CD4-positive, alpha-beta T cell treated with Interleukin-6 at 100 ng/mL for 8 hours (primary cell): Measurements from ENCODE around the gene CRABP2.

ENCODE experiments used
- DNase-seq: peaks from one replicate; pipeline ENCODE4 v3.0.0-alpha.2; 2020; ENCODE audit warnings: mixed read lengths, low spot score

CRABP2 gene

DNA sequence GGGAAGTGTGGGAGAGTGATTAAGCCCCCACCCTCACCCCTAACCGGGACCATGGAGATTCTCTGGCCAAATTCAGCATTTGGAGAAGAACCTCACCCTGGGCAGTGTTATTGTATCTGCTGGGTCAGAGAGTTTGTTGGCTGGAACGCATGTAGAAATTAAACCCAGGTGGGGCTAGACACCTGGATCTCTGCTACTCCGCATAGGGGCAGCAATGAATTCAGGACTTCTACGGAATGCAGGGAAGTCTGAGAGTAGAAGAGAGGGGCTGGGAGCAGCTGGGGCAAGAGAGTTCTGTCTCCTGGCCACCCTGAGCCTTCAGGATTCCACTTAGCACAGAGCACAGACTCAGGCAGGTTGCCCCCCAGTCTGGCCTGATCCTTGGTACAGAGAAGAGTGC is 3.6 kb upstream of the CRABP2 start:
- no peak for DNase-seq

DNA sequence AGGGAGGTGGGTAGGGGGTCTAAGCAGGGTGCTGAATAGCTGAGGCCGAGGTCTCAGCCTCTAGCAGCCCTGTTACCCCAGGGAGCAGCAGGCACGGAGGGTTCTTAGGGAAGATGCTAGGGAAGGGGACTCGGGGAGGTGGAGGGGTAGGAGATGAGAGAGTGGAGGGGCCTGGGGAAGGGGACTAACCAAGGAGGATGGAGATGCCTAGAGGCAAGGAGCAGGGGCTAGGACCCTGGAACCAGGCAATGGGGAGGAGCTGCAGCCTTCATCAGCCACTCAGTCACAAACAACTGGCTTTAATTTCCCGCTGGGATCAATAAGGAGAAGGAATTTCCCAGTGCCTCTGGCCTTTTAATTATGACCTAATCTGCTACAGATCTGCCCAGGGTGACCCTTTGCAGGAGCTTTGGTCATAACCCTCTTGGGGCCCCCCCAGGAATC is 2.9 kb upstream of the CRABP2 start:
- no peak for DNase-seq

DNA sequence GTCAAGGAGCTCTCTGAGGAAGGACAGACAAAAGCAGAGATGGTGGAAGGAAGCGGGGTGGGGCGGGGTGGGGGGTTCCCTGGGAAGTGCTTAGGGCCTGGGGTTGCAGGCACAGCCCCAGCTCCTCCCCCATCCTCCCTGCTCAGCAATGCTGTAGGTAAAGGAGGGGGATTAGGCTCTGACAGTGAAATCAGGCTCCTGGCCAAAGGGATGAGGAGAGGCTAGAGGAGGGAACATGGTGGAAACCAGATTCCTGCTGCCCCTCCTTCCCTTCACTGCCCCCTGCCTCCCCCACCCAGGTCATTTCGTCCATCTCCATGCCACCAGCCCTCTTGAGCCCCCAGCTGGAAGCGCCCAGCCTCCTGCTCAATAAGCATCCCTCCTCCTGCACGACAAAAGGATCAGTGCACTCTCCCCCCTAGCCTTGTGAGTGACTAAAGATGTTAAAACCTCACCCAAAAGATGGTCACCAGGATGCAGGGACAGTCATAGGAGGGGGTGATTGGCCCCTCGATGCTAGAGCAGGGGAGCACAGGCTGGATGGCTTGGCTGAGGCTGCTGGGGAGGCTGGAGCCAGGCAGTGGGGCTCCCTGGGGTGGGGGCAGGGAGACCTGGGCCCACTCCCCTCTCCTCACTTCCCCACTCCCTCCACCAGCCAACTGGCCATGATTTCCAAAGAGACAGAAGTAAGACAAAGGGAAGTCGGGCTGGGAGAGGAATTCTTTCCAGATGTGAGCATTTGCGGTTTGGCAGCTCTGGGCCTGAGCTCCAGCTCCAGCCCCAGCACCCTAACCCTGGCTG is 2.2 kb upstream of the CRABP2 start:
- DNase-seq: no peak

GRCh38 chr1:156706657-156707416 is 1.5 kb upstream of the CRABP2 start:
- no peak for DNase-seq

DNA sequence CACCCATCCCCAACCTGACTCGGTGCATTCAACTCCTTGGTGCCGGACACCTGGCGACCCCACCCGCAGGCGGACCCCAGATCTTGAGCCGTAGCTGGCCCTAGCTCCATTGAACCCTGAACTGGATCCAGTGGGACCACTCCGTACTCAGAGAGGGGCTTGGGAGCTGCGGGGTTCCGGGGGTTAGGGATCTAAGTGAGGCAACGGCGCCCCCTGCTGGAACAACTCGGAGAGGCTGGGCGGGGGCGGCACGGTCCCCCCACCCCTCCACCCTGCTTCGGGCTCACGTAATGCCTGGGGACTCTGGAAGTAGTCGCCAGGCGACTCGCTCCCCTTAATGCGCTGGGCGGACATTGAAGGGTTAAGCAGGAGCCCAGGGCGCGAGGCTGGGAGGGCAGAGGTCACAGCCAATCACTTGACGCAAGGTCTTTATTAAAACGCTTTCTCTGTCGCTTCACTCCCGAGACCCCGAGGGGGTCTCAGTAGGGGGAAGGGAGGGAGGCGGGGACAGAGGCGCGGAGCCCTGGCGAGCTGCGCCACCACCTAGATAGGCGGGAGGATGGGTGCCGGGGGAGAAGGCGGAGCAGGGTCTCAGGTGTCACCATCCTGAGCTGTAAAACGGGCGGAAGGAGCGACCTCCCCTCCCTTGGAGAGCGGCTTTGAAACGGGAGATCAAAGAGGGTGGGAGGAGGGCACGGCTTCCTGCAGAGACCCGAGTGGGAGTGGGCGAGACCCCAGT is 704 bp upstream of the CRABP2 start:
- peak; percentile 55 for DNase-seq

DNA sequence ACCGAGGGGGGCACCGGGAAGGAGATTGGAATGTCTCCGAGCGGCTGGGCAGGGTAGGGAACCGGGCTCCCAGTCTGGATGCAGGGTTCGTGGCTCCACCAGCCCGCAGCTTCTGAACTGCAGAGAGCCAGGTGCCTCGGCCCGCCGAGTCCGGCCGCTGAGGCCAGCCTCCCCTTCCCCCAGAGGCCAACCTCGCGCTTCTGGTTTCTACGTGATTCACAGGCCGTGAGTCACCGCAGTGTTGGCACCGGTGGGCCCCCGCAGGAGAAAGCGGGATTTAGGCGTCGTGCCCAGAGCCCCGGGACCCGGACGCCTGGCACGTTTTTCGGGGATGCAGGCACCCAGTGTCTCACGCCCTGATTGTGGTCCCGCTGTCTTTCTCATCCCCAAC is 458 bp downstream of the CRABP2 start:
- no peak for DNase-seq

- no peak for DNase-seq
Observed at GRCh38 chr1:156704166-156704711, 1.1 kb downstream of the CRABP2 start.

GRCh38 chr1:156703741-156704140 is 1.6 kb downstream of the CRABP2 start:
- DNase-seq: no peak

DNA sequence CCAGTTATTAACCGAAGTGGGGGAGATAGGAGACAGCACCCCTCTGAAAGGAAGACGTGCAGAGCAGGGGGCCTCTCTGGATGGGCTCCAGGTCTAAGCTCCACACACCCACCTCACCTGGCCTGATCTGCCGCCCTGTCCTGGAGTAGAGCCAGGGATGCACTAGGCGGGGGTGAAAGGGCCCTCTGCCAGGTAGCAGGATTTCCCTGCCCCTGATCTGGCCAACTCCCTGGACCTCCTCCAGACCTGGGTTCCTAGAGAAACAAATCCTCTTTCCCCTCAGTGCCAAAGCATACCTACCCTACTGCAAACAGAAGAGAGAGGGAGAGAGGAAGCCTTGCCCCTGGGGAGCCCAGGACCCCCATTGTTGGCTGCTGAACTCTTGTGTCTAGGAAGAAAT is 2.0 kb downstream of the CRABP2 start:
- no peak for DNase-seq

DNA sequence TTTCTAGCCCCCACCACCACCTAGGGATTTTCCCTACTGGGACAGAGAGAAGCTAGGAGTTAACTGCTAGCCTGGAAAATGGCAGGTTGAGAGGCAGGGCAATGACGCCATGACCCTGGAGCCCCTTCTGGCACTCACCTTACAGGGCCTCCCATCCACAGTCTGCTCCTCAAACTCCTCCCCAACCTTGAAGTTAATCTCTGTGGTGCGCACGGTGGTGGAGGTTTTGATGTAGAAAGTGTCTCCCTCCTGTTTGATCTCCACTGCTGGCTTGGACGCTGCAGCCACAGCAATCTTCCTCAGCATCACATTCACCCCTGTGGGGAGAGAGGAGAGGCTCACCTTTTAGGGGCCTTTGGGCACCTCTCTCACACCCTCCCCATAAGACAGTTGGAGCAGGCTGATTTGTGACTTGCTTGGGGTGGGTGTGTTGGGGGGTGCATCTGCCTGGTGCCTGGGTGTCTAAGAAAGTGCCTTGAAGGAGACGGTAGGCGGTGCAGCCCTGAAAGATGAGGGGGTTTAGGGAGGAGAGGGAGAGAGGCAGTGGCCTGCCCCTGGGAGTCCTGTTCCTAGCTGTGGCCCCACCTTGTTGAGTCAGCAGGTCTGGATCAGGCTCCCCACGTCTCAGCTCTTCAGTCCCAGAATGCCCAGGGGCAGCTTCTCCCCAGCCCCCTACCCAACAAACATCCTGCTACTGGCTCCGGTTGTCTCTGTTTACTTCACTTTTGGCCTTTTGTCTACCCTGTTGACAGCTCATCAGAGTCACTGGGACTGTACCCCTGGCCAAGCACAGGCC is 4.4 kb downstream of the CRABP2 start:
- DNase-seq: no peak

DNA sequence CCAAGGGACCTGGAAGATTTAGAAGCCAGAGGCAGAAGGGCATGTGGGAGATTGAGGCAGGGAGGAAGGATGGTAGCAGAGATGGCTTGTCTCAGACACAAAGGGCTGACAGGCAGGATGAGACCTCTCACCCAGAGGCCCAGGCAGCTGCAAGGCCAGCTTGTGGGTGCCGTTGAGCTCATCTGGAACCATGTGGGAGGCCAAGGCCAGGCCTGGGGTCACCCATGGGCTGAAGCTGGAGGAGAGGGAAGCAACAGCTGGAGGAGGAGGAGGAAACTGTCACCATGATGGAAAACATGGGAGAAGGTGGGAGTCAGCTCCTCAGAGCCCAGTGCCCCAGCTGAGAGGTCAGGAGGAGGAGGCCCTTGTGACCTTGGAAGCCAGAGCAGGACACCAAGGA is 6.4 kb downstream of the CRABP2 start:
- DNase-seq: no peak

- DNase-seq: no peak
Observed at GRCh38 chr1:156697481-156697880, 7.9 kb downstream of the CRABP2 start.

DNA sequence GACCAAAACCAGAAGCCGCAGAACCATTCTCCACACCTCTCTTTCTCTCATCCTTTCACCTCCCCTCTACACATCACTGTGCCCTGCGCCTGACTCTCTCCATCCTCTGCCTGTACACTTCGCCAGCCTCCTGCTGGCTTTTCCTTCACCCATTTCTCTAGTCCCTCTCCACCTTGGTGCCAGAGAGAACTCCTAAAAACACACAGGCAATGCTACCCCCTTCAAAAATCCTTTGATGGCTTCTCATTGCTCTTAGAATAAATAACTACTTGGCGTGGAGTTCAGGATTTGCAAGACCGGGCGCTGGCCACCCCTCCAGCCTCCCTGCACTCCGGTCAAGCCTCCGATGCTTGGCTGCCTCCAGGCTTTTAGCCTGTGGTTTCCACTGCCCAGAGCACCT is 8.6 kb downstream of the CRABP2 start:
- DNase-seq: no peak

DNA sequence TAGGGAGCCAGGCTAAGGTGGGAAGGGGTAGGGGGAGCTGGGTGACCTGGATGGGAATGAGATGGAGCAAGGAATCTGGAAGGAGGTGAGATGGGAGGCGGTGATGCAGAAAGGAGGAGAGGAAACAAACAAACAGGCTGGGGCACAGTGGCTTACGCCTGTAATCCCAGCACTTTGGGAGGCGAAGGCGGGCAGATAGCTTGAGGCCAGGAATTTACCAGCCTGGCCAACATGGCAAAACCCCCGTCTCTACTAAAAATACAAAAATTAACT is 10.8 kb downstream of the CRABP2 start:
- DNase-seq: no peak

- no peak for DNase-seq
Observed at GRCh38 chr1:156693848-156694689, 11.3 kb downstream of the CRABP2 start.

DNA sequence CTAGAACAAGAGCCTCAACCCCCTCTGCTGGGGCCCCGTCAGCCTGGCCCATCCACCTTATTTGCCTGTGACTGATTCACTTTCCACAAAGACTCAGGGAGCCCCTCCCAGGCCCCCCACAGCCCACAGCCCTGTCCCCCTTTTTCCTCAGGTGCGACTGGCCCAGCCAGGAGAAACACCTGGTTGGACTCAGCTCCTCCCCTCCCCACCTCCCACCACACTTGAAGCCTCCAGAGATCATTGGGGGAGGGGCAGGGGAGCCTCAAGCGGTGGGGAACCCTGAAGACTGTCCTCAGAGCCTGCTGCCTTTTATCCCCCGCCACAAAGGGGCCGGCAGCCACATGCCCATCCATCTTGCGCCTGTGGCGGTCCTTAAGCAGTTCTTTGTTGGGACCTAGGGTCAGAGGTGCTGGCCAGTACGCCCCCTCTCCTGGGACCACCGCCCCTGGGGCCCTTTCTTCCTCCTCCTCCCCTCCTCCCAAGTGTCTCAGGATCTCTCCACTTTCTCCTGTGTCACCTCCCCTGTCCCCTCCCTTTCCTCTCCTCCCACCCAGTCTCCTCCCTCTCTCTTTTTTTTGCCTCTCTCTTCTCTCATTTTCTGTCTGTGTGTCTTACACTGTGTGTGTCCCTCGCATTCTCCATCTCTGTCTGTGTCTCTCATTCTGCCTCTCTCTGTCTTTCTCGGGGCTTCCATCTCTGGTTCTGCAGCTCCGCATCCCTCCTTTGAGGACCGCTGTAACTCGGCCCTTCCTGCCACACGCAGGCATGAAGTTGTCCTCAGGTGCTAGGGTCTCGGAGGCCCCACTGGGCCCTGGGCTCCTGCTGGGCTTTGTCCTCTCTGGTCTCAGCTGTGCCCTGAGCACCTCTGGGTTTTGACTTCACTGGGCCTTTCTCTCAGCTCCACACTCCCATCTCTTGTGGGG is 12.2 kb downstream of the CRABP2 start:
- DNase-seq: no peak

DNA sequence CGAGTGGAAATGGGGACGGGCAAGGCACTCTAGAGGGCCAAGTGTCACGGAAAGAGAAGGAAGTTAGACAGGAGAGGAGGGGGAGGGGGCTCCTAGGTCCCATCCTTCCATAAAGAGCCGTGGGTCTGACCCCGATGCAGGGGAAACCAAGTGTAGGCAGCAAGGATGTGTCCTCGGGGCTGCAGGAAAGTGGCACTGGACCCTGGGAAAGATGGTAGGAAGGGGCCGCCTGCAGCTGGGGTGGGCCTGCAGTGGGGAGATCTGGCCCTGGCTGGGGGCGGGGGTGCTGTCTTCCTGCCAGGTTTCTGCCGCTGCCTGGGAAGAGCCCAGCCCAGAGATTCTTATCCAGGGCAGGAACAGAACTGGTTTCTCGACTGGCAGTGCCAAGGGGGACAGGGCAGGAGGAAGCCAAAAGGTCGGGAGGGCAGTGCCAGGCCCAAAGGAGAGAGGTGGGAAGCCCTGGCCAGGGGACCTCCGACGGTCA is 12.9 kb downstream of the CRABP2 start:
- DNase-seq: no peak

- no peak for DNase-seq
Observed at GRCh38 chr1:156691665-156692440, 13.5 kb downstream of the CRABP2 start.

GRCh38 chr1:156691191-156691590 is 14.2 kb downstream of the CRABP2 start:
- no peak for DNase-seq
